ENCODE data around the gene CPLX3. TPM values are rescaled to one million over a fixed set of nuclear protein-coding genes. Genes with fewer than 3 reads are reported as not detected.

CPLX3 gene
- total RNA-seq, 1 donor from 2014 or later, result not detected

DNA sequence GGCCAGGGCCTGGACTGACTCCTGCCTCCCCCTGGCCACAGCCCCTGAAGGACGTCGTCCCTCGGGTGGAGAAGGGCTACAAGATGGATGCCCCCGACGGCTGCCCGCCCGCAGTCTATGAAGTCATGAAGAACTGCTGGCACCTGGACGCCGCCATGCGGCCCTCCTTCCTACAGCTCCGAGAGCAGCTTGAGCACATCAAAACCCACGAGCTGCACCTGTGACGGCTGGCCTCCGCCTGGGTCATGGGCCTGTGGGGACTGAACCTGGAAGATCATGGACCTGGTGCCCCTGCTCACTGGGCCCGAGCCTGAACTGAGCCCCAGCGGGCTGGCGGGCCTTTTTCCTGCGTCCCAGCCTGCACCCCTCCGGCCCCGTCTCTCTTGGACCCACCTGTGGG lies 24.1 kb upstream of the CPLX3 start:
- Histone ChIP-seq H3K9ac (ENCODE audit: low read depth in 1 of 3, low read length in 3 of 3) (no peak overlapping the region), H3K36me3 (ENCODE audit: control insufficient read depth in 3 of 3, insufficient read depth in 3 of 3, low read length in 3 of 3) (peaks cover 24 to 36% (median 26%) of the 10 kb centered on the region in 3 donors), H3K27ac (ENCODE audit: low read depth, low read length) (no peak overlapping the region)

DNA sequence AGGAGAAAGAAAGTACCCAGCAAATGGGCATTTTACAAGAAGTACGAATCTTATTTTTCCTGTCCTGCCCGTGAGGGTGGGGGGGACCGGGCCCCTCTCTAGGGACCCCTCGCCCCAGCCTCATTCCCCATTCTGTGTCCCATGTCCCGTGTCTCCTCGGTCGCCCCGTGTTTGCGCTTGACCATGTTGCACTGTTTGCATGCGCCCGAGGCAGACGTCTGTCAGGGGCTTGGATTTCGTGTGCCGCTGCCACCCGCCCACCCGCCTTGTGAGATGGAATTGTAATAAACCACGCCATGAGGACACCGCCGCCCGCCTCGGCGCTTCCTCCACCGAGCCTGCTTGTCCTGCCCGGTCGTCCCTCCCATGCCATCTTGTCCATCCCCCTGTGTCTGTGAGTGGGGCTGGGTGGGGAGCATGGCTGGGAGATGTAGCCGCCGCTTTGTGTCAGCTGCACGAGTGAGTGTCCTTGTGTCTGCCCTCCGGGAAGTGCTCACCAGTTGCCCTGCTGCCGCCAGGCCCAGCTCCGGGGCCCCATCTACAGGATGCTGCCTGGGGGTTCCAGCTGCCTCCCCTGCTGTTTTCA lies 23.5 kb upstream of the CPLX3 start:
- Histone ChIP-seq H3K27ac (ENCODE audit: low read depth, low read length) (no peak overlapping the region), H3K9me3 (ENCODE audit: control insufficient read depth in 3 of 3, low read length in 3 of 3) (no peaks in the 10 kb centered on the region), H3K27me3 (ENCODE audit: control insufficient read depth in 3 of 3, insufficient read depth in 3 of 3, low read length in 3 of 3) (no peaks in the 10 kb centered on the region), H3K4me1 (ENCODE audit: control insufficient read depth in 3 of 3, insufficient read depth in 3 of 3, low read length in 3 of 3) (peaks cover 13 to 27% (median 24%) of the 10 kb centered on the region in 3 donors), H3K9ac (ENCODE audit: low read depth in 1 of 3, low read length in 3 of 3) (no peak overlapping the region), H3K36me3 (ENCODE audit: control insufficient read depth in 3 of 3, insufficient read depth in 3 of 3, low read length in 3 of 3) (peaks cover 24 to 36% (median 26%) of the 10 kb centered on the region in 3 donors), H3K4me3 (ENCODE audit: low read length in 3 of 3) (no peak overlapping the region)

More for the DNA sequence above, 24.1 kb upstream of the CPLX3 start:
- no peaks in the 10 kb centered on the region for H3K9me3 ChIP-seq (ENCODE audit: control insufficient read depth in 3 of 3, low read length in 3 of 3)
- H3K4me1 ChIP-seq (ENCODE audit: control insufficient read depth in 3 of 3, insufficient read depth in 3 of 3, low read length in 3 of 3), result peaks cover 14 to 30% (median 27%) of the 10 kb centered on the region in 3 donors
- no peaks in the 10 kb centered on the region for H3K27me3 ChIP-seq (ENCODE audit: control insufficient read depth in 3 of 3, insufficient read depth in 3 of 3, low read length in 3 of 3)
- no peak overlapping the region for H3K4me3 ChIP-seq (ENCODE audit: low read length in 3 of 3)

DNA sequence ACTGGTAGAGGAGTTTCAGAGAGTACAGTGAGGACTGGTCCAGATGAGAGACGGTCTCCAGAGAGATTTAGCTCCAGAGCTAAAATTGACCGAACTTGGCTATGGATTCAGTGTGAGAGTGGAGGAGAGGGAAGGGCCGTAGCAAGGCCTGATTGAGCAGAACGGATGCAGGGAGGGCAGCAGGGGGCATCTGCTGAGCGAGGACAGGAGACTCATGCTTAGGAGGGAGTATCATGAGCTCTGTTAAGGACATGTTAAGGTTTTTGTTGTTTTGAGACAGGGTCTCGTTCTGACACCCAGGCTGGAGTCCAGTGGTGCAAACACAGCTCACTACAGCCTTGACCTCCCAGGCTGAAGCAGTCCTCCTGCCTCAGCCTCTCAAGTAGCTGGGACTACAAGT lies 21.5 kb upstream of the CPLX3 start:
- peaks cover 16 to 24% (median 21%) of the 10 kb centered on the region in 3 donors for H3K36me3 ChIP-seq (ENCODE audit: control insufficient read depth in 3 of 3, insufficient read depth in 3 of 3, low read length in 3 of 3)
- H3K9me3 ChIP-seq (ENCODE audit: control insufficient read depth in 3 of 3, low read length in 3 of 3), result no peaks in the 10 kb centered on the region
- no peaks in the 10 kb centered on the region for H3K27me3 ChIP-seq (ENCODE audit: control insufficient read depth in 3 of 3, insufficient read depth in 3 of 3, low read length in 3 of 3)
- H3K4me1 ChIP-seq (ENCODE audit: control insufficient read depth in 3 of 3, insufficient read depth in 3 of 3, low read length in 3 of 3), result peaks cover 2 to 14% (median 4%) of the 10 kb centered on the region in 3 donors
- H3K9ac ChIP-seq (ENCODE audit: low read depth in 1 of 3, low read length in 3 of 3), result peak overlapping the region in 1 of 3 donors; percentile 40
- H3K4me3 ChIP-seq (ENCODE audit: low read length in 3 of 3), result no peak overlapping the region
- H3K27ac ChIP-seq (ENCODE audit: low read depth, low read length), result no peak overlapping the region

DNA sequence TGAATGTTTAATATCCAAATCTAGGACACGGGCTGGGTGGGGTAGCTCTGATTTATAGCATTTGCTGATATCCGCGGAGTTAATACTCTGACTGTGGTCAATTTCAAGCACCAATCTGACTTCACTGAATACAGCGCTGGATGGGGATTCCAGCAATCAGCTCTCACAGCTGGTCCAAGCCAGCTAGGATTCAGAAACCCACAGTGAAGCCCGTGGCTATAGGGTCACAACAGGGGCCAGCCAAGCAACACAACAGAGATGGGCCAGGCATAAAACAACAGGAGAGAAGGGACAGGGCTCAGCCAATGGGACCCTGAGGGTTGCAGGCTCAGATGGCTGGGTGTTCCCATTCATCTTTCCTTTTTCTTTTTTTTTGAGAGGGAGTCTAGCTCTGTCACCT lies 19.1 kb upstream of the CPLX3 start:
- Histone ChIP-seq H3K4me1 (ENCODE audit: control insufficient read depth in 3 of 3, insufficient read depth in 3 of 3, low read length in 3 of 3) (peaks cover 0 to 9% (median 0%) of the 10 kb centered on the region in 3 donors), H3K27ac (ENCODE audit: low read depth, low read length) (no peak overlapping the region), H3K9ac (ENCODE audit: low read depth in 1 of 3, low read length in 3 of 3) (no peak overlapping the region), H3K27me3 (ENCODE audit: control insufficient read depth in 3 of 3, insufficient read depth in 3 of 3, low read length in 3 of 3) (no peaks in the 10 kb centered on the region), H3K36me3 (ENCODE audit: control insufficient read depth in 3 of 3, insufficient read depth in 3 of 3, low read length in 3 of 3) (peaks cover 4 to 14% (median 7%) of the 10 kb centered on the region in 3 donors), H3K9me3 (ENCODE audit: control insufficient read depth in 3 of 3, low read length in 3 of 3) (no peaks in the 10 kb centered on the region), H3K4me3 (ENCODE audit: low read length in 3 of 3) (no peak overlapping the region)

DNA sequence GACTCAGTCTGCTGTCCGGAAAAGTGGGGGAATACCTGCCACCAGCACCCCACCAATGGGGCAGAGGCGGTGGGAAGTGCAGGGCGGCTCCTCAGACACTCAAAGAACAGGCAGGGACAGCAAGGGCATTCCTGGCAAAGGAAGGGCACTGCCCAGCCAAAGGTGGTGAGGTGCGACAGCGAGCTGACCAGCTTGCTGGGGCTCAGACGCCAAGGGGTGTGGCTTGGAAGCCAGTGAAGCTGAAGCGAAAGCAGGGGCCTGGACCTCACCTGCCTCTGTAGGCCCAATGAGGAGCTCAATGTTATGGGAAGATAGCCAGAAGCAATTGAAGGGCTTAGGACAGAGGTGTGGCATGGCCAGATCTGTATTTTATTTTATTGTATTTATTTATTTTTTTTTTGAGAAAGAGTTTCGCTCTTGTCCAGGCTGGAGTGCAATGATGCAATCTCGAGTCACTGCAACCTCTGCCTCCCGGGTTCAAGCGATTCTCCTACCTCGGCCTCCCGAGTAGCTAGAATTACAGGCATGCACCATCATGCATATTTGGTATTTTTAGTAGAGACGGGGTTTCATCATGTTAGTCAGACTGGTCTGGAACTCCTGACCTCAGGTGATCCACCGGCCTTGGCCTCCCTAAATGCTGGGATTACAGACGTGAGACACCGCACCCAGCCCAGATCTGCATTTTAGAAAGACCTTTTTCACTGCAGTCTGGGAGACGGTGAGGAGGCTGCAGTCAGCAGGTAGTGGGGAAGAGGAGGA lies 18.2 kb upstream of the CPLX3 start:
- Histone ChIP-seq H3K9ac (ENCODE audit: low read depth in 1 of 3, low read length in 3 of 3) (no peak overlapping the region), H3K4me3 (ENCODE audit: low read length in 3 of 3) (no peak overlapping the region), H3K27me3 (ENCODE audit: control insufficient read depth in 3 of 3, insufficient read depth in 3 of 3, low read length in 3 of 3) (no peaks in the 10 kb centered on the region), H3K9me3 (ENCODE audit: control insufficient read depth in 3 of 3, low read length in 3 of 3) (no peaks in the 10 kb centered on the region), H3K36me3 (ENCODE audit: control insufficient read depth in 3 of 3, insufficient read depth in 3 of 3, low read length in 3 of 3) (peaks cover 4 to 8% (median 7%) of the 10 kb centered on the region in 3 donors), H3K4me1 (ENCODE audit: control insufficient read depth in 3 of 3, insufficient read depth in 3 of 3, low read length in 3 of 3) (peaks cover 0 to 9% (median 0%) of the 10 kb centered on the region in 3 donors), H3K27ac (ENCODE audit: low read depth, low read length) (no peak overlapping the region)

DNA sequence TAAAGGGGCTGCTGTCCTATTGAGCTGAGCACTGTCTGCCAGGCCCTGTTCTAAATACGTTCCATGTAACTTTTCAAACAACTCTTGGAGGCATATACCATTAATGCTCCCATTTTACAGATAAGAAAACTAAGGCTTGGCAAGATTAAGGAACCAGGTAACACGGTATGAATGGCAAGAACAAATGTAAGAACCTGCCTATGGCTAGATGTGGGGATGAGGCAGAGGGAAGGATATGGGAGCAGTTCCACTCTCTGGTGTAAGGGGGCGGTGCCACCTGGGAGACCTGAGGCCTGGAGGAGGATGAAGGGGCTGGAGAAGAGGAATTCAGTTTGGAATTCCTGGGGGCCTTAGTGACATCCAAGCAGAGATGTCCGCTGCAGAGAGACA lies 17.6 kb upstream of the CPLX3 start:
- Histone ChIP-seq H3K9me3 (ENCODE audit: control insufficient read depth in 3 of 3, low read length in 3 of 3) (no peaks in the 10 kb centered on the region), H3K36me3 (ENCODE audit: control insufficient read depth in 3 of 3, insufficient read depth in 3 of 3, low read length in 3 of 3) (peaks cover 0 to 4% (median 3%) of the 10 kb centered on the region in 3 donors), H3K9ac (ENCODE audit: low read depth in 1 of 3, low read length in 3 of 3) (no peak overlapping the region), H3K4me3 (ENCODE audit: low read length in 3 of 3) (no peak overlapping the region), H3K4me1 (ENCODE audit: control insufficient read depth in 3 of 3, insufficient read depth in 3 of 3, low read length in 3 of 3) (peaks cover 0 to 9% (median 0%) of the 10 kb centered on the region in 3 donors), H3K27ac (ENCODE audit: low read depth, low read length) (no peak overlapping the region), H3K27me3 (ENCODE audit: control insufficient read depth in 3 of 3, insufficient read depth in 3 of 3, low read length in 3 of 3) (no peaks in the 10 kb centered on the region)

DNA sequence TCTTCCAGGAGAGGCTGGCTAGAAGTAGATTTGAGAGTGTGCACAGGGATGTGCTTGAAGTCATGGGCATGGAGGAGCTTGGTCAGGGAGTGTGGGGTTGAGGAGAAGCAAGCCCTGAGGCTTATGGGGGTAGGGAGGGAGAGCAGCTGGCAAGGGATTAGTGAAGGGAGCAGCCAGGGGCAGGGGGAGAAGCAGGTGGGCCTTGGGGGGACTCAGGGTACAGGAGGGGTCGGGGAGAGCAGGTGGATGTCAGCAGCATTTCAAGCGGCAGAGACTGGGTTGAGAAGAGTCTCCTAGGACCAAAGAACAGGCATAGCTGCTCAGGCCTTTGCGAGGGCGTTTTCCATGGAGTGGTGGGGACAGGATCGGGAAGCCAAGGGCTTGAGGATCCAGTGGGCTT lies 17.2 kb upstream of the CPLX3 start:
- Histone ChIP-seq H3K4me1 (ENCODE audit: control insufficient read depth in 3 of 3, insufficient read depth in 3 of 3, low read length in 3 of 3) (peaks cover 0 to 9% (median 0%) of the 10 kb centered on the region in 3 donors), H3K9me3 (ENCODE audit: control insufficient read depth in 3 of 3, low read length in 3 of 3) (no peaks in the 10 kb centered on the region), H3K4me3 (ENCODE audit: low read length in 3 of 3) (no peak overlapping the region)

DNA sequence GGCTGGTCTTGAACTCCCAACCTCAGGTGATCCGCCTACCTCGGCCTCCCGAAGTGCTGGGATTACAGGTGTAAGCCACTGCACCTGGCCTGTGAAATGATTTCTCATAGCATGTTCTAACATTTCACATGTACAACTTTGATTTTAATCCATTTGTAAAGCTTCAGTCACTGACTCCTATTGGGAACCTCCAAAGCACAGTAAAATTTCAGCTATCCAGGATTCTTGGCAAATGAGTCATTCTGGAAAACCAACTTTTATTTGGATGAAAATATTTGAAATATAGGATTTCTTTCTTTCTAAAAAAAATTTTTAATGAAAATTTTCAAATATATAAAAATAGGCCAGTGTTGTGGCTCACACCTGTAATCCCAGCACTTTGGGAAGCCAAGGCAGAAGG lies 16.5 kb upstream of the CPLX3 start:
- Histone ChIP-seq H3K27ac (ENCODE audit: low read depth, low read length) (no peak overlapping the region), H3K4me3 (ENCODE audit: low read length in 3 of 3) (no peak overlapping the region), H3K9ac (ENCODE audit: low read depth in 1 of 3, low read length in 3 of 3) (no peak overlapping the region)

More for the DNA sequence above, 17.2 kb upstream of the CPLX3 start:
- H3K27ac ChIP-seq (ENCODE audit: low read depth, low read length), result no peak overlapping the region
- H3K36me3 ChIP-seq (ENCODE audit: control insufficient read depth in 3 of 3, insufficient read depth in 3 of 3, low read length in 3 of 3), result no peaks in the 10 kb centered on the region
- H3K9ac ChIP-seq (ENCODE audit: low read depth in 1 of 3, low read length in 3 of 3), result no peak overlapping the region
- no peaks in the 10 kb centered on the region for H3K27me3 ChIP-seq (ENCODE audit: control insufficient read depth in 3 of 3, insufficient read depth in 3 of 3, low read length in 3 of 3)

DNA sequence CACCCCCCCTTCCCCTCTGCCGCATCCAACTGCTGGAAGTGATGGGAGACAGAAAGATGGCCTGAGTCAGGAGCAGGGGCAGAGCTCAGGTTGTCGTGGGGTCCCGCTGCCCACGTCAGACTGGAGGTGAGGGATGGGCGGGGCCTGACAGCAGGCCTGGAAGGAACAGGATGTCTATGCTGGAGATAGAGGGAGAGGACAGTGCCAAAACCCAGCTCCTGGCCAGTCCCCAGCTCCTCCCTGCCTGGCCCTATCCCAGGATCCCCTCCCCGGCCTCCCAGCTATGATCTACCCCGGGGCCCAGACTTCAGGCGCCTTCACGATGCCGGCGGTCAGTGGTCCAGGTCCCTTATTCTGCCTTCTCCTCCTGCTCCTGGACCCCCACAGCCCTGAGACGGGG lies 13.9 kb upstream of the CPLX3 start, which contains the start of gene LMAN1L:
LMAN1L (plus strand) TSS at position 303 of the 400 bp plus-strand sequence; CDS start at position 323, 20 bp downstream.
- Histone ChIP-seq H3K9ac (ENCODE audit: low read depth in 1 of 3, low read length in 3 of 3) (no peak within 1 kb of the TSS), H3K27me3 (ENCODE audit: control insufficient read depth in 3 of 3, insufficient read depth in 3 of 3, low read length in 3 of 3) (no peaks in the 10 kb centered on the region), H3K27ac (ENCODE audit: low read depth, low read length) (no peak within 1 kb of the TSS), H3K36me3 (ENCODE audit: control insufficient read depth in 3 of 3, insufficient read depth in 3 of 3, low read length in 3 of 3) (no peaks in the 10 kb centered on the region), H3K9me3 (ENCODE audit: control insufficient read depth in 3 of 3, low read length in 3 of 3) (no peaks in the 10 kb centered on the region), H3K4me1 (ENCODE audit: control insufficient read depth in 3 of 3, insufficient read depth in 3 of 3, low read length in 3 of 3) (peaks cover 10 to 28% (median 20%) of the 10 kb centered on the region in 3 donors), H3K4me3 (ENCODE audit: low read length in 3 of 3) (no peak within 1 kb of the TSS)

More for the DNA sequence above, 16.5 kb upstream of the CPLX3 start:
- Histone ChIP-seq H3K4me1 (ENCODE audit: control insufficient read depth in 3 of 3, insufficient read depth in 3 of 3, low read length in 3 of 3) (peaks cover 2 to 13% (median 3%) of the 10 kb centered on the region in 3 donors), H3K9me3 (ENCODE audit: control insufficient read depth in 3 of 3, low read length in 3 of 3) (no peaks in the 10 kb centered on the region), H3K36me3 (ENCODE audit: control insufficient read depth in 3 of 3, insufficient read depth in 3 of 3, low read length in 3 of 3) (no peaks in the 10 kb centered on the region), H3K27me3 (ENCODE audit: control insufficient read depth in 3 of 3, insufficient read depth in 3 of 3, low read length in 3 of 3) (no peaks in the 10 kb centered on the region)
